CD4-positive, alpha-beta T cell (primary cell): ENCODE measurements around the gene RCN1. TPM values are rescaled to one million over a fixed set of nuclear protein-coding genes. Genes with fewer than 3 reads are reported as not detected.

Experiments
- ATAC-seq: fragments of 200-7000 bp; cut with Tn5 transposase; one replicate; pipeline ENCODE4 v1.10.0; 2022; ENCODE audit warnings: mild to moderate bottlenecking; ENCODE audit not compliant: poor library complexity
- CTCF ChIA-PET: fragments of 350-600 bp; sonication (Branson Sonifier 250); formaldehyde crosslinking; loops from one replicate; lab custom pipeline; 2021; ENCODE audit warnings: antibody characterized with exemption, inconsistent platforms; lab: Charles Lee
- POLR2A ChIA-PET: fragments of 350-600 bp; sonication (Branson Sonifier 250); formaldehyde crosslinking; loops from one replicate; lab custom pipeline; 2021; ENCODE audit warnings: antibody characterized with exemption, inconsistent platforms; lab: Charles Lee
- DNase-seq, 14 experiments: peaks; one replicate each; pipeline ENCODE4 v3.0.0-alpha.2; 2013 to 2020; ENCODE audit warnings: mixed read lengths in 2 of 14
- H3K27ac ChIP-seq, 2 donors: one replicate each; pipeline versions ENCODE4 v1.5.1 to v1.7.0; 2013; ENCODE audit warnings: low read length in 2 of 2, low read depth in 1 of 2, mild to moderate bottlenecking in 1 of 2
- H3K27me3 ChIP-seq, 2 experiments: 1 replicate in 1 of 2; 2 replicates in 1 of 2; pipeline versions ENCODE4 v1.6.1 to v1.7.0; 2013; ENCODE audit warnings: low read length in 2 of 2, control low read depth in 1 of 2, mild to moderate bottlenecking in 1 of 2, moderate library complexity in 1 of 2; ENCODE audit not compliant: insufficient read depth in 2 of 2, control insufficient read depth in 1 of 2
- H3K36me3 ChIP-seq: one replicate; pipeline ENCODE4 v1.6.1; 2013; ENCODE audit warnings: low read length, control low read depth; ENCODE audit not compliant: insufficient read depth
- H3K4me1 ChIP-seq: one replicate; pipeline ENCODE4 v1.6.1; 2013; ENCODE audit warnings: low read length, control low read depth; ENCODE audit not compliant: insufficient read depth
- H3K4me3 ChIP-seq: one replicate; pipeline ENCODE4 v1.5.1; 2013; ENCODE audit warnings: mild to moderate bottlenecking, low read length, moderate library complexity
- H3K9me3 ChIP-seq, 2 experiments: 1 replicate in 1 of 2; 2 replicates in 1 of 2; pipeline versions ENCODE4 v1.6.1 to v1.7.0; 2013; ENCODE audit warnings: low read length in 2 of 2, mild to moderate bottlenecking in 2 of 2, control low read depth in 1 of 2, moderate library complexity in 1 of 2; ENCODE audit not compliant: control insufficient read depth in 1 of 2, insufficient read depth in 1 of 2
- H3K27ac Mint-ChIP-seq: one replicate; pipeline ENCODE4 v1.8.0; 2020; ENCODE audit warnings: mixed read lengths
- H3K27me3 Mint-ChIP-seq: one replicate; pipeline ENCODE4 v1.8.0; 2021; ENCODE audit warnings: mixed read lengths
- H3K36me3 Mint-ChIP-seq: one replicate; pipeline ENCODE4 v1.8.0; 2021; ENCODE audit warnings: low read depth, mixed read lengths
- H3K4me1 Mint-ChIP-seq: one replicate; pipeline ENCODE4 v1.8.0; 2021; ENCODE audit warnings: low read depth, mixed read lengths
- H3K4me3 Mint-ChIP-seq: one replicate; pipeline ENCODE4 v1.8.0; 2020; ENCODE audit warnings: mild to moderate bottlenecking, mixed read lengths
- H3K9me3 Mint-ChIP-seq: one replicate; pipeline ENCODE4 v1.8.0; 2020; ENCODE audit warnings: mixed read lengths
- intact Hi-C, 2 experiments: fragments of 100-400 bp; cut with DNase I in 1 of 2; cut with micrococcal nuclease in 1 of 2; formaldehyde crosslinking; loops; one replicate each; pipeline versions ENCODE4 v1.15.1 to v1.9.0; 2023 to 2025; cut with DNase I, micrococcal nuclease
- total RNA-seq, 174 experiments: library from RNA in 2 of 174; stranded (reverse) in 2 of 174; gene quantifications; one replicate each; pipeline ENCODE4 v1.2.3 and lab custom pipeline; 2021 to 2026
- TF ChIP-seq, protein P1 (sequence below): fragments of 200-600 bp; IDR thresholded peaks from one replicate; pipeline ENCODE4 v1.8.0; 2022; ENCODE audit warnings: antibody characterized with exemption, mild to moderate bottlenecking

Gene RCN1
- total RNA-seq, 2 experiments from 2014 or later: 7.4 to 9.1 TPM

DNA sequence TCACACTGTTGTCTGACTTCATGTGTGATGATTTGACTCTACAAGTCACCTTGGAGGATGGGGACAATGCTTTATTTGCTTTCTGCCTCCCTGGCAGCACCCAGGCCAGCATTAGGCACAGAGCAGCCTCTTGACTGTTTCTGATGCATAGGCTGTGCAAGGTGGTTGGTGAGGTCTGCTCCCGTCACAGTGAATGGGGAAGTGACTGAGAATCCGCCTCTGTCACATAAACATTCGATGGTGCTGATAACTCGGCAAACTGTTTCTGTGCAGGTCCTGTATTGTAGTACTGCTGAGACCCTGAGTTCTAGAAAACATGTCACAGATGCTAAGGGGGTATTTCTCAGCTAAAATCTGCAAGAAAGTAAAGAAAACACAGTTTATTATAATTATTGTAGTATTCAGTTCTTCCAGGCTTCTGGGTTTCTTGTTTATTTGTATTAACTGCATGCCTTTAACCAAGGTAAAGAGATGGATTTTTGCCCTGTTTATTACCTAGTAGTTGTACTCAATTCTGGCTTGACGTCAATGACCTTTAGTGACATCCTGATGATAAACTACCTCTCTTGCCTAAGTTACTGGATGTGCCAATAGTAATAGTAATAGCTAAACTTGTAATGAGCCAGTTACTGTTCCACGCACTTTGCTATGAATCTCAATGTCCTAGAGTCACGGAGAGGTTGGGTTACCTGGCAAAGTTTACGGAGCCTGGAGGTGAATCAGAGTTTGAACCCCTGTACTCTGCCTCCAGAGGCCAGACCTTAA lies 24.8 kb upstream of the RCN1 start:
- CTCF ChIA-PET: no interaction called here

DNA sequence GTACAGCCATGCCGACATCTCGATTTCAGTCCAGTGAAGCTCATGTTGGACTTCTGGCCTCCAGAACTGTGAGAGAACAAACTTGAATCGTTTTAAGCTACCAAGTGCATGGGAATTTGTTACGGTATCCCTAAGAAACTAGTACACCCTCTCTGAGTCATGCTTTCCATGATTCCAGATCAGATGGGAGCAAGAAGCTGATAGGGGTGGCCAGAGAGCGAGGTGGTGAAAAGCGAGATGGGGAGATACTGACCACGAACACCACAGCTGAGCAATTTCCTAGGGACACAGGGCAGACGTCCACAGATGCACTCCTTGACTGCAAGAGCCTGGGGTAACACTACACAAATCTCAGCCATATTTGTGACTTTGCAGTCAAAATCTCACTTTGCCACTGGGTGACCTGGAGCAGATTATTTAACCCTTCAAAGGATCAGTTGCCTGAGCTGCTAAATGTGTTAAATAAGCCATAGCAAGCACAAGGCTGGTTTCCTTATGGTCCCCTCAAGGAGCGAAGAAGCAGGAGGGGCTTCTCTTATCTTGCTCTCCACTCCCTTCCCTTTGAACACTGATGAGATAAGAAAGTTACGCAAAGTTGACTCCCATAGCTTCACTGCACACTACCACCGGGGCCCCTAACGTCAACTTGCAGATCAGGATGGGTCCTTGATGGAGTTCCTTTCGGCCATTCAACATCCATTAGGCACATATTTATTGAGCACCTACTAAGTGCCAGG lies 22.6 kb upstream of the RCN1 start:
- Mint-ChIP-seq H3K9me3 (no peaks in the 10 kb centered on the region), H3K27ac (no peak overlapping the region), H3K4me1 (no peaks in the 10 kb centered on the region), H3K4me3 (no peak overlapping the region), H3K36me3 (no peaks in the 10 kb centered on the region), H3K27me3 (peaks cover 64% of the 10 kb centered on the region)
- Histone ChIP-seq H3K4me1 (no peaks in the 10 kb centered on the region), H3K27me3 (peaks cover 8 to 18% of the 10 kb centered on the region in 2 experiments), H3K36me3 (no peaks in the 10 kb centered on the region), H3K9me3 (no peaks in the 10 kb centered on the region), H3K27ac (no peak overlapping the region), H3K4me3 (no peak overlapping the region)
- ATAC-seq: no peak
- ChIA-PET CTCF (no interaction called here), POLR2A (no interaction called here)
- intact Hi-C loops: no loop called here
- no peak for DNase-seq
- TF ChIP-seq, protein P1, sequence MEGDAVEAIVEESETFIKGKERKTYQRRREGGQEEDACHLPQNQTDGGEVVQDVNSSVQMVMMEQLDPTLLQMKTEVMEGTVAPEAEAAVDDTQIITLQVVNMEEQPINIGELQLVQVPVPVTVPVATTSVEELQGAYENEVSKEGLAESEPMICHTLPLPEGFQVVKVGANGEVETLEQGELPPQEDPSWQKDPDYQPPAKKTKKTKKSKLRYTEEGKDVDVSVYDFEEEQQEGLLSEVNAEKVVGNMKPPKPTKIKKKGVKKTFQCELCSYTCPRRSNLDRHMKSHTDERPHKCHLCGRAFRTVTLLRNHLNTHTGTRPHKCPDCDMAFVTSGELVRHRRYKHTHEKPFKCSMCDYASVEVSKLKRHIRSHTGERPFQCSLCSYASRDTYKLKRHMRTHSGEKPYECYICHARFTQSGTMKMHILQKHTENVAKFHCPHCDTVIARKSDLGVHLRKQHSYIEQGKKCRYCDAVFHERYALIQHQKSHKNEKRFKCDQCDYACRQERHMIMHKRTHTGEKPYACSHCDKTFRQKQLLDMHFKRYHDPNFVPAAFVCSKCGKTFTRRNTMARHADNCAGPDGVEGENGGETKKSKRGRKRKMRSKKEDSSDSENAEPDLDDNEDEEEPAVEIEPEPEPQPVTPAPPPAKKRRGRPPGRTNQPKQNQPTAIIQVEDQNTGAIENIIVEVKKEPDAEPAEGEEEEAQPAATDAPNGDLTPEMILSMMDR: no peak

More for the DNA sequence above, 24.8 kb upstream of the RCN1 start:
- Mint-ChIP-seq H3K9me3 (no peaks in the 10 kb centered on the region), H3K27ac (no peak overlapping the region), H3K36me3 (no peaks in the 10 kb centered on the region), H3K4me3 (no peak overlapping the region), H3K27me3 (peaks cover 58% of the 10 kb centered on the region), H3K4me1 (no peaks in the 10 kb centered on the region)
- intact Hi-C loops: no loop called here
- Histone ChIP-seq H3K9me3 (no peaks in the 10 kb centered on the region), H3K27me3 (peaks cover 0 to 18% of the 10 kb centered on the region in 2 experiments), H3K4me1 (no peaks in the 10 kb centered on the region), H3K36me3 (no peaks in the 10 kb centered on the region), H3K27ac (no peak overlapping the region), H3K4me3 (no peak overlapping the region)
- DNase-seq (no peak), ATAC-seq (no peak)
- TF ChIP-seq, protein P1: no peak
- POLR2A ChIA-PET: no interaction called here

DNA sequence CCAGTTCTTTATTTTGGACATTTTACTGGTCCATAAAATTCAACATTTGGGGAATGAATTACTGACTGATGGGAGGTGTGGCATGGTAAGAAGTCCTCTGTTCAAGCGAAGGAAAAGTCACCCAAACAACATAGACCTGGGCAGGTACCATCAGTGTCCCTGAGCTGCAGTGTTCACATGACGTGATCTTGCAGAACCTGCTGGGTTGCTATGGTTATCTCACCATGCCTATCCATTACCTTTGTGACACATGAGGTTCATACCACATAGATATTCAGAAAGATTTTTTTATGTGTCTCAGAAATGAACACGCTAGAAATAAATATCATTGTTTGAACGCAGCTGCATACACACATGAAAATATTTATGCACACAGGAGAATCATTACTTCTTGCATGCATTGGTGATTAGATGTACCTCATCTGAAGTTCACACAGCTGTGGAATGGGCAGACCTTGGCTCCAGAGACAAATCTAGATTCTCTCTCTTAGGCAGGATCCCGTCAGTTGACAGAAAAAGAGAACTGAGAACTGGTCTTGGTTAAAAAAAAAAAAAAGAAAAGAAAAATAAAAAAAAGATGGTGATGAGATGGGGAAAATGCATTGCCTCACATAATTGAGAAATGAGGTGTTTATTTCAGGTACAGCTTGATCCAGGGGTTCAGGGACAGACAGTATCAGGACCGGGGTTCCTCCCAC lies 21.4 kb upstream of the RCN1 start:
- Histone ChIP-seq H3K9me3 (no peaks in the 10 kb centered on the region), H3K27me3 (peaks cover 8 to 18% of the 10 kb centered on the region in 2 experiments), H3K4me3 (no peak overlapping the region), H3K36me3 (no peaks in the 10 kb centered on the region), H3K4me1 (no peaks in the 10 kb centered on the region), H3K27ac (no peak overlapping the region)
- DNase-seq (no peak), ATAC-seq (no peak)
- no peak overlapping the region for H3K27ac Mint-ChIP-seq
- TF ChIP-seq, protein P1: no peak
- H3K27me3 Mint-ChIP-seq: peaks cover 59% of the 10 kb centered on the region
- H3K9me3 Mint-ChIP-seq: no peaks in the 10 kb centered on the region
- POLR2A ChIA-PET: no interaction called here
- intact Hi-C loops: no loop called here
- no peak overlapping the region for H3K4me3 Mint-ChIP-seq
- H3K36me3 Mint-ChIP-seq: no peaks in the 10 kb centered on the region
- CTCF ChIA-PET: no interaction called here
- no peaks in the 10 kb centered on the region for H3K4me1 Mint-ChIP-seq
